ENCODE data around the gene DAB2IP. TPM values are rescaled to one million over a fixed set of nuclear protein-coding genes. Genes with fewer than 3 reads are reported as not detected.

The DAB2IP gene
- total RNA-seq, 1 donor from 2014 or later: 41.7 TPM

- Mint-ChIP-seq H3K4me1 (ENCODE audit: low read depth, unreplicated experiment) (peaks cover 22% of the 10 kb centered on the region), H3K27me3 (ENCODE audit: low read depth, unreplicated experiment) (no peaks in the 10 kb centered on the region), H3K4me3 (ENCODE audit: unreplicated experiment) (no peak overlapping the region), H3K36me3 (ENCODE audit: low read depth, unreplicated experiment) (peaks cover 28% of the 10 kb centered on the region), H3K27ac (ENCODE audit: unreplicated experiment) (no peak overlapping the region), H3K9me3 (ENCODE audit: unreplicated experiment) (no peaks in the 10 kb centered on the region)
- Histone ChIP-seq H3K27me3 (ENCODE audit: insufficient read depth, low read length) (no peaks in the 10 kb centered on the region), H3K9me3 (ENCODE audit: insufficient read depth, low read depth, low read length) (no peaks in the 10 kb centered on the region), H2AFZ (ENCODE audit: low read depth, low read length) (no peak overlapping the region), H3K79me2 (ENCODE audit: insufficient read depth, low read length) (no peaks in the 10 kb centered on the region), H3K4me2 (ENCODE audit: low read length) (no peak overlapping the region), H4K20me1 (ENCODE audit: insufficient read depth, low read length) (peaks cover 2% of the 10 kb centered on the region), H3K36me3 (ENCODE audit: insufficient read depth, low read length) (peaks cover 2% of the 10 kb centered on the region), H3K9ac (ENCODE audit: low read length) (no peak overlapping the region), H3K4me1 (ENCODE audit: insufficient read depth, low read length) (peaks cover 21% of the 10 kb centered on the region), H3K27ac (ENCODE audit: low read depth, low read length) (no peak overlapping the region), H3K4me3 (ENCODE audit: insufficient read depth, low read depth, low read length) (no peak overlapping the region)
- DNase-seq (ENCODE audit: low read depth) (no peak), FAIRE-seq (no peak)
- no peak for TF ChIP-seq EZH2 (IDR thresholded peaks at IDR 0.05; ENCODE audit: insufficient read depth, low read length)
- TF ChIP-seq CTCF (IDR thresholded peaks at IDR 0.05; ENCODE audit: insufficient read depth, low read depth, low read length): no peak
These were observed 122.0 kb downstream of the DAB2IP start for GRCh38 chr9:121773286-121773953.

GRCh38 chr9:121773954-121774714, 122.7 kb downstream of the DAB2IP start:
- Mint-ChIP-seq H3K27ac (ENCODE audit: unreplicated experiment) (no peak overlapping the region), H3K27me3 (ENCODE audit: low read depth, unreplicated experiment) (no peaks in the 10 kb centered on the region), H3K4me1 (ENCODE audit: low read depth, unreplicated experiment) (peaks cover 27% of the 10 kb centered on the region), H3K36me3 (ENCODE audit: low read depth, unreplicated experiment) (peaks cover 24% of the 10 kb centered on the region), H3K4me3 (ENCODE audit: unreplicated experiment) (no peak overlapping the region), H3K9me3 (ENCODE audit: unreplicated experiment) (peaks cover 2% of the 10 kb centered on the region)
- peaks cover 24% of the 10 kb centered on the region for H3K4me1 ChIP-seq (ENCODE audit: insufficient read depth, low read length)
- no peak overlapping the region for H3K4me2 ChIP-seq (ENCODE audit: low read length)
- no peak for TF ChIP-seq EZH2 (IDR thresholded peaks at IDR 0.05; ENCODE audit: insufficient read depth, low read length)
- no peak for TF ChIP-seq CTCF (IDR thresholded peaks at IDR 0.05; ENCODE audit: insufficient read depth, low read depth, low read length)
- H3K79me2 ChIP-seq (ENCODE audit: insufficient read depth, low read length): no peaks in the 10 kb centered on the region
- peaks cover 2% of the 10 kb centered on the region for H4K20me1 ChIP-seq (ENCODE audit: insufficient read depth, low read length)
- no peak overlapping the region for H2AFZ ChIP-seq (ENCODE audit: low read depth, low read length)
- peaks cover 2% of the 10 kb centered on the region for H3K36me3 ChIP-seq (ENCODE audit: insufficient read depth, low read length)
- H3K27me3 ChIP-seq (ENCODE audit: insufficient read depth, low read length): no peaks in the 10 kb centered on the region
- DNase-seq (ENCODE audit: low read depth): no peak
- no peaks in the 10 kb centered on the region for H3K9me3 ChIP-seq (ENCODE audit: insufficient read depth, low read depth, low read length)
- no peak overlapping the region for H3K9ac ChIP-seq (ENCODE audit: low read length)
- FAIRE-seq: no peak
- H3K4me3 ChIP-seq (ENCODE audit: insufficient read depth, low read depth, low read length): no peak overlapping the region
- no peak overlapping the region for H3K27ac ChIP-seq (ENCODE audit: low read depth, low read length)
